Measurements from ENCODE around the gene PAX7.
A peak's percentile ranks its signal among the peaks of the same experiment; 100 is the strongest.

PAX7 gene

DNA sequence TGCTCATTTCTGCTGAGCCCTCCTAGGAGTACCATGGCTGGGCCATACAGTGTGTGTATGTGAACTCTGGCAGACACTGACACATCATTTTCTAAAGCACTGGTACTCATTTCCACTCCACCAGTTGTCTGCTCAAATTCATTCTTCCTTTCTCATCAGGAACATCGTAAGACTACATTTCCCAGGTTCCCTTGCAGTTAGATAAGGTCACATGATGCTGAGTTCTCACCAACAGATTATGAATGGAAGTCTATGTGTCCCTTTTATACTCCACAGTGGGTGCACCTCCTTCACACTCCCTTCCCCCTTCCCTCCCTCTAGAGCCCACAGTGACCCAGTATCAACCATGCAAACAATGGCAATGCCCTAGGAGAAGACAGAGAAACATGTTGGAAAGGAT is 38.3 kb upstream of the PAX7 start:
- TF ChIP-seq, protein P1, sequence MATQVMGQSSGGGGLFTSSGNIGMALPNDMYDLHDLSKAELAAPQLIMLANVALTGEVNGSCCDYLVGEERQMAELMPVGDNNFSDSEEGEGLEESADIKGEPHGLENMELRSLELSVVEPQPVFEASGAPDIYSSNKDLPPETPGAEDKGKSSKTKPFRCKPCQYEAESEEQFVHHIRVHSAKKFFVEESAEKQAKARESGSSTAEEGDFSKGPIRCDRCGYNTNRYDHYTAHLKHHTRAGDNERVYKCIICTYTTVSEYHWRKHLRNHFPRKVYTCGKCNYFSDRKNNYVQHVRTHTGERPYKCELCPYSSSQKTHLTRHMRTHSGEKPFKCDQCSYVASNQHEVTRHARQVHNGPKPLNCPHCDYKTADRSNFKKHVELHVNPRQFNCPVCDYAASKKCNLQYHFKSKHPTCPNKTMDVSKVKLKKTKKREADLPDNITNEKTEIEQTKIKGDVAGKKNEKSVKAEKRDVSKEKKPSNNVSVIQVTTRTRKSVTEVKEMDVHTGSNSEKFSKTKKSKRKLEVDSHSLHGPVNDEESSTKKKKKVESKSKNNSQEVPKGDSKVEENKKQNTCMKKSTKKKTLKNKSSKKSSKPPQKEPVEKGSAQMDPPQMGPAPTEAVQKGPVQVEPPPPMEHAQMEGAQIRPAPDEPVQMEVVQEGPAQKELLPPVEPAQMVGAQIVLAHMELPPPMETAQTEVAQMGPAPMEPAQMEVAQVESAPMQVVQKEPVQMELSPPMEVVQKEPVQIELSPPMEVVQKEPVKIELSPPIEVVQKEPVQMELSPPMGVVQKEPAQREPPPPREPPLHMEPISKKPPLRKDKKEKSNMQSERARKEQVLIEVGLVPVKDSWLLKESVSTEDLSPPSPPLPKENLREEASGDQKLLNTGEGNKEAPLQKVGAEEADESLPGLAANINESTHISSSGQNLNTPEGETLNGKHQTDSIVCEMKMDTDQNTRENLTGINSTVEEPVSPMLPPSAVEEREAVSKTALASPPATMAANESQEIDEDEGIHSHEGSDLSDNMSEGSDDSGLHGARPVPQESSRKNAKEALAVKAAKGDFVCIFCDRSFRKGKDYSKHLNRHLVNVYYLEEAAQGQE (IDR thresholded peaks at IDR 0.05; ENCODE audit: low read depth), result no peak
- no peak for TF ChIP-seq RAD21 (IDR thresholded peaks at IDR 0.05; ENCODE audit: low read depth)
- TF ChIP-seq, protein P2, sequence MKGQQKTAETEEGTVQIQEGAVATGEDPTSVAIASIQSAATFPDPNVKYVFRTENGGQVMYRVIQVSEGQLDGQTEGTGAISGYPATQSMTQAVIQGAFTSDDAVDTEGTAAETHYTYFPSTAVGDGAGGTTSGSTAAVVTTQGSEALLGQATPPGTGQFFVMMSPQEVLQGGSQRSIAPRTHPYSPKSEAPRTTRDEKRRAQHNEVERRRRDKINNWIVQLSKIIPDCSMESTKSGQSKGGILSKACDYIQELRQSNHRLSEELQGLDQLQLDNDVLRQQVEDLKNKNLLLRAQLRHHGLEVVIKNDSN (IDR thresholded peaks at IDR 0.05), result peak; percentile 90

DNA sequence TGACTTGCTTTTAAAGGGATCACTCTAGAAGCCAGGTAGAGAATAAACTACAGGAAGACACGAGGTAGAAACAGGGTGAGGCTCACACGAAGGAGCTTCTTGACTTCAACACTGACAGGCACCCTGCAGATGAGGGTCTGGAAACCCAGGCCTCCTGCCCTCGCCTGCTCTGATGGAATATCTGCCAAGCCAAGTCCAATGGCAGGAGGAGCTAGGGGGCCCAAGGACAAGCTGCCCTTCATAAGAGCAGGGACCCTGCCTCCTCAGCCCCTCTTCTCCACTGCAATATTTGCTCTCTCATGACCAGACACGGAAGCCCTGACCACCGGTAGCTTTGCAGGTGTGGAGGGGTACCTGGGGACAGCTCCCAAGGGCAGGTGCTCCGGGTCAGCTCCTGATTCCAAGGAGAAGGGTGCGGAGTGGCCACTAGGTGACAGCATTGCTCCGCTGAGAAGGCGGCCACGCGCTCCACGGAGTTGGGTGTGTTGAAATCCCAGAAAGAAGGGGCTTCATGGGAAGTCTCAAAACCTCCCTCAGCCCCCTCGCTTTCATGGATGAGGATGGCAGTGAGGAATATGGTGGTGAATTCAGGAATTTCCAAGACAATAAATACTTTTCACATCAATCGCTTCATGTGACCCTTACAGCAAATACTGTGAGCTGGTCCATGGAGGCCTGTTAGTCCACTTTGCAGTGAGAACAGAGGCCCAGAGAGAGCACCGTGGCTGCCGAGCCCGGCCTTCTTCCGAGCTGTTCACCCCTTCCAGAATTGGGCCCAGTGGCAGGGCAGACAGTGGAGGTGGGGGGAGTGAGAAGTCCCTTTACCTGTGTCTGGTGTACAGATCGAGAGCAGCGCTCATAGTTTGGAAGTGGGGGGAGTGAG is 33.2 kb upstream of the PAX7 start:
- TF ChIP-seq, protein P3, sequence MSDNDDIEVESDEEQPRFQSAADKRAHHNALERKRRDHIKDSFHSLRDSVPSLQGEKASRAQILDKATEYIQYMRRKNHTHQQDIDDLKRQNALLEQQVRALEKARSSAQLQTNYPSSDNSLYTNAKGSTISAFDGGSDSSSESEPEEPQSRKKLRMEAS (IDR thresholded peaks at IDR 0.05), result no peak
- TF ChIP-seq EP300 (IDR thresholded peaks at IDR 0.05; ENCODE audit: borderline replicate concordance), result no peak
- TF ChIP-seq CEBPB (IDR thresholded peaks at IDR 0.05), result peak; percentile 18; the same call in 1 of the 2 replicates
- TF ChIP-seq TEAD4 (IDR thresholded peaks at IDR 0.05), result no peak
- TF ChIP-seq, protein P2 (IDR thresholded peaks at IDR 0.05), result no peak
- TF ChIP-seq TCF12 (IDR thresholded peaks at IDR 0.05; ENCODE audit: low read depth), result no peak
- TF ChIP-seq, protein P1 (IDR thresholded peaks at IDR 0.05; ENCODE audit: low read depth), result no peak; the same call in 1 of the 2 replicates
- peak; percentile 97 for TF ChIP-seq RAD21 (IDR thresholded peaks at IDR 0.05; ENCODE audit: low read depth)
- no peak for TF ChIP-seq EGR1 (IDR thresholded peaks at IDR 0.05)
- no peak for TF ChIP-seq CREB1 (IDR thresholded peaks at IDR 0.05; ENCODE audit: low read depth)

DNA sequence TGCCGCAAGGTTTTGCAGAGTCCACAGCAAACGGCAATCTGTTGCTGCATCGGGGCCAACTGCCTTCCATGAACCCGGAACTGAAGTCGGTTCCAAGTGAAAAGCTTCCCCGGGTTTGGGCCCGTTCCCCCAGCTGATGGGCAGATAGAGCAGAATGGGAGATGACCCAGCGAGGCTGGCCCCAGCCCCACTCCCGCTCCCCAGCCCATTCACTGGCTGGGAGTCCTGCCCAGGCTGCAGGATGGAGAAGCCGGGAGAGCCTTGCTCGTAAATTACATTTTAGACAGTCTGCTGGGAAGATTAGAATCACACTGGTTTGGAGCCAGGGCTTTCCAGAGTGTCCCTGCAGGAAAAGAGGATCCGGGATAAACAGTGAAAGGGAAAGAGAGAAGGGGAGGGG is 31.6 kb upstream of the PAX7 start:
- TF ChIP-seq EGR1 (IDR thresholded peaks at IDR 0.05) (no peak), TAF1 (IDR thresholded peaks at IDR 0.05; ENCODE audit: low read depth) (no peak), TCF12 (IDR thresholded peaks at IDR 0.05; ENCODE audit: low read depth) (no peak), NFIC (IDR thresholded peaks at IDR 0.05) (no peak), FOXM1 (IDR thresholded peaks at IDR 0.05; ENCODE audit: borderline replicate concordance, low read depth) (no peak), ZBTB7A (IDR thresholded peaks at IDR 0.05; ENCODE audit: low read depth) (no peak), CEBPB (IDR thresholded peaks at IDR 0.05) (no peak), RAD21 (IDR thresholded peaks at IDR 0.05; ENCODE audit: low read depth) (no peak), CREB1 (IDR thresholded peaks at IDR 0.05; ENCODE audit: low read depth) (no peak), YY1 (IDR thresholded peaks at IDR 0.05; ENCODE audit: low read depth) (no peak), TEAD4 (IDR thresholded peaks at IDR 0.05) (no peak)
- TF ChIP-seq, protein P2 (IDR thresholded peaks at IDR 0.05), result no peak
- TF ChIP-seq, protein P3 (IDR thresholded peaks at IDR 0.05), result no peak
- TF ChIP-seq, protein P1 (IDR thresholded peaks at IDR 0.05; ENCODE audit: low read depth), result no peak

DNA sequence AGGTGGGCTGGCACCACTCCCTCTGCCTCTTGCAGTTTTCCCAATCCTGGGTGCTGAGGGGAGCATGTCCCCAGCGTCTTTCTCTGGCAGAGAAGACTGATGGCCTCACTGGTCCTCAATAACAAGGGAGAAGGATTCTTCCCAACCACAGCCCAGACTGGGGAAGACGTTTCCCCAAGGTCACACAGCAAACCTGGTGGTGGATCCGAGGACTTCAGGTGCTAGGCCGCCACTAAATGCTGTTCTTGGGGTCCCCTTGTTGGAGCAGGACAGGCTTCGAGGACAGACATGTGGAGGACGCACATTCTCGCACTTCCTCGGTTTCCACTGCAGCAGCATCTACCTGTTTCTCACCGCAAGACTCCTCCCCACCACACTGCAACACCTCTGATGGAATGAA is 30.9 kb upstream of the PAX7 start:
- TF ChIP-seq TEAD4 (IDR thresholded peaks at IDR 0.05), result no peak
- TF ChIP-seq, protein P1 (IDR thresholded peaks at IDR 0.05; ENCODE audit: low read depth), result no peak
- no peak for TF ChIP-seq RAD21 (IDR thresholded peaks at IDR 0.05; ENCODE audit: low read depth)
- TF ChIP-seq CREB1 (IDR thresholded peaks at IDR 0.05; ENCODE audit: low read depth), result no peak
- no peak for TF ChIP-seq FOXM1 (IDR thresholded peaks at IDR 0.05; ENCODE audit: borderline replicate concordance, low read depth)
- TF ChIP-seq TCF12 (IDR thresholded peaks at IDR 0.05; ENCODE audit: low read depth), result no peak
- TF ChIP-seq ZBTB7A (IDR thresholded peaks at IDR 0.05; ENCODE audit: low read depth), result no peak
- TF ChIP-seq EGR1 (IDR thresholded peaks at IDR 0.05), result no peak
- no peak for TF ChIP-seq TAF1 (IDR thresholded peaks at IDR 0.05; ENCODE audit: low read depth)
- TF ChIP-seq YY1 (IDR thresholded peaks at IDR 0.05; ENCODE audit: low read depth), result no peak
- TF ChIP-seq, protein P2 (IDR thresholded peaks at IDR 0.05), result no peak
- TF ChIP-seq NFIC (IDR thresholded peaks at IDR 0.05), result no peak
- no peak for TF ChIP-seq CEBPB (IDR thresholded peaks at IDR 0.05)
